Endothelial cell of umbilical vein (primary cell): ENCODE measurements around the gene SPAG17. TPM values are rescaled to one million over a fixed set of nuclear protein-coding genes. Genes with fewer than 3 reads are reported as not detected.

ENCODE experiments used
- BruUV-seq: library from RNA; stranded (reverse); fragments of 400-500 nt; replicated peaks from 2 replicates; lab custom pipeline; 2021; lab: Mats Ljungman, UMichigan
- CTCF ChIA-PET: fragments of 300-600, 350-600 bp; sonication (Branson Sonifier 250); formaldehyde crosslinking; loops from one replicate; lab custom pipeline; 2021; ENCODE audit warnings: antibody characterized with exemption, inconsistent platforms; lab: Charles Lee
- POLR2A ChIA-PET: fragments of 300-600, 350-600 bp; sonication (Branson Sonifier 250); formaldehyde crosslinking; loops from one replicate; lab custom pipeline; 2021; ENCODE audit warnings: antibody characterized with exemption, inconsistent platforms; lab: Charles Lee
- DNase-seq: peaks from one replicate; pipeline ENCODE4 v3.0.0-alpha.2; 2011; ENCODE audit warnings: low read depth, low spot score
- FAIRE-seq: peaks from 2 replicates; lab custom pipeline; 2011; peaks lifted over from hg19 to GRCh38; lab: Jason Lieb, UNC
- H2AFZ ChIP-seq: 2 replicates; pipeline ENCODE4 v1.6.0; 2012; ENCODE audit warnings: low read depth, low read length, control low read depth, inconsistent platforms
- H3K27ac ChIP-seq: 2 replicates; pipeline ENCODE4 v1.5.1; 2011; ENCODE audit warnings: low read depth, mild to moderate bottlenecking, control low read depth, low read length, moderate library complexity; ENCODE audit not compliant: insufficient read depth
- H3K27me3 ChIP-seq, 2 experiments: 2 replicates each; pipeline versions ENCODE4 v1.6.0 to v1.6.1; 2011; ENCODE audit warnings: low read length in 2 of 2, mixed read lengths in 1 of 2; ENCODE audit not compliant: control insufficient read depth in 2 of 2, insufficient read depth in 2 of 2
- H3K36me3 ChIP-seq, 2 experiments: 2 replicates in 1 of 2; 3 replicates in 1 of 2; pipeline ENCODE4 v1.5.1; 2011; ENCODE audit warnings: low read length in 2 of 2, mild to moderate bottlenecking in 1 of 2, moderate library complexity in 1 of 2; ENCODE audit not compliant: control insufficient read depth in 2 of 2, insufficient read depth in 2 of 2; ENCODE audit errors: extremely low read depth in 1 of 2
- H3K4me1 ChIP-seq: 3 replicates; pipeline ENCODE4 v1.5.1; 2011; ENCODE audit warnings: mild to moderate bottlenecking, low read length; ENCODE audit not compliant: control insufficient read depth, insufficient read depth; ENCODE audit errors: extremely low read depth
- H3K4me2 ChIP-seq: 2 replicates; pipeline ENCODE4 v1.6.1; 2011; ENCODE audit warnings: low read length, control low read depth, mixed read lengths; ENCODE audit not compliant: insufficient read depth
- H3K4me3 ChIP-seq, 3 experiments: fragments of 200-600 bp in 1 of 3; sonication (generic), shearing (Covaris generic) in 1 of 3; replicated peaks in 1 of 3; 2 replicates each; pipeline ENCODE4 v1.5.1; 2011 to 2016; ENCODE audit warnings: control low read depth in 3 of 3, low read length in 3 of 3, mild to moderate bottlenecking in 2 of 3, inconsistent platforms in 1 of 3, low read depth in 1 of 3, moderate library complexity in 1 of 3; ENCODE audit not compliant: insufficient read depth in 1 of 3
- H3K79me2 ChIP-seq: 2 replicates; pipeline ENCODE4 v1.6.0; 2012; ENCODE audit warnings: low read length, inconsistent platforms; ENCODE audit not compliant: control insufficient read depth, insufficient read depth
- H3K9ac ChIP-seq: replicated peaks from 2 replicates; pipeline ENCODE3; 2011; ENCODE audit warnings: low read length, control low read depth; ENCODE audit not compliant: insufficient read depth; ENCODE audit errors: extremely low read depth
- H3K9me1 ChIP-seq: replicated peaks from 3 replicates; pipeline ENCODE4 v1.6.0; 2011; ENCODE audit warnings: mild to moderate bottlenecking, low read length; ENCODE audit not compliant: control insufficient read depth, insufficient read depth; ENCODE audit errors: extremely low read depth
- H3K9me3 ChIP-seq: replicated peaks from 2 replicates; pipeline ENCODE4 v1.5.1; 2012; ENCODE audit warnings: low read length, inconsistent platforms; ENCODE audit not compliant: control insufficient read depth, insufficient read depth
- H4K20me1 ChIP-seq: replicated peaks from 2 replicates; pipeline ENCODE3; 2011; ENCODE audit warnings: mild to moderate bottlenecking, low read length; ENCODE audit not compliant: control insufficient read depth, insufficient read depth; ENCODE audit errors: extremely low read depth
- EZH2 ChIP-seq: IDR thresholded peaks from 2 replicates; pipeline ENCODE4 v1.6.1; 2012; ENCODE audit warnings: borderline replicate concordance, low read depth, mild to moderate bottlenecking, moderate library complexity, low read length, inconsistent platforms; ENCODE audit not compliant: severe bottlenecking
- FOS ChIP-seq: IDR thresholded peaks from 2 replicates; pipeline ENCODE4 v1.6.1; 2011; ENCODE audit warnings: mild to moderate bottlenecking, low read length, moderate library complexity, borderline replicate concordance; ENCODE audit not compliant: insufficient read depth
- GATA2 ChIP-seq: IDR thresholded peaks from 2 replicates; pipeline ENCODE4 v1.7.0; 2011; ENCODE audit warnings: low read depth, mild to moderate bottlenecking, moderate library complexity, mixed read lengths, low read length; ENCODE audit not compliant: insufficient read length, insufficient read depth
- JUN ChIP-seq: IDR thresholded peaks from 2 replicates; pipeline ENCODE4 v1.6.1; 2011; ENCODE audit warnings: borderline replicate concordance, low read depth; ENCODE audit not compliant: insufficient read length, insufficient read depth
- MYC ChIP-seq: IDR thresholded peaks from one replicate; pipeline ENCODE4 v1.6.1; 2011; ENCODE audit warnings: mild to moderate bottlenecking, low read depth, low read length
- POLR2A ChIP-seq: IDR thresholded peaks from 2 replicates; pipeline ENCODE4 v1.6.1; 2012; ENCODE audit warnings: low read depth, mild to moderate bottlenecking, control low read depth, low read length
- POLR2AphosphoS5 ChIP-seq: IDR thresholded peaks from 2 replicates; pipeline ENCODE4 v1.6.1; 2012; ENCODE audit warnings: low read depth, mild to moderate bottlenecking, control low read depth, low read length, moderate library complexity; ENCODE audit not compliant: insufficient read depth
- dilution Hi-C: fragments of 300-500 bp; cut with MboI; formaldehyde crosslinking; loops from one replicate; pipeline ENCODE4 v1.15.0; 2019; ENCODE audit warnings: low sequenced_read_pairs; ENCODE audit not compliant: extremely low pct_ligation_motif_present
- intact Hi-C: fragments of 100-400 bp; cut with micrococcal nuclease; formaldehyde crosslinking; loops from one replicate; pipeline ENCODE4 v1.10.0; 2022
- polyA plus RNA-seq, 4 experiments: library from polyadenylated mRNA; depleted of rRNA in 3 of 4; stranded (reverse) in 3 of 4; unstranded in 1 of 4; fragments of >200 nt; gene quantifications; 2 replicates each; pipeline versions ENCODE4 v1.2.1 to v1.2.3, GENCODE V29; 2011 to 2012; ENCODE audit warnings: missing spikeins in 1 of 4
- total RNA-seq: library from RNA; stranded (reverse); gene quantifications from 2 replicates; pipeline ENCODE4 v1.2.3, GENCODE V29; 2021
- TF ChIP-seq, protein P1 (sequence below), 2 donors: IDR thresholded peaks; 1 replicate in 1 of 2; 2 replicates in 1 of 2; pipeline ENCODE4 v1.5.1; 2011; ENCODE audit warnings: low read length in 2 of 2, mild to moderate bottlenecking in 2 of 2, moderate library complexity in 2 of 2, control low read depth in 1 of 2, inconsistent platforms in 1 of 2, low read depth in 1 of 2; ENCODE audit not compliant: insufficient read depth in 1 of 2; ENCODE audit errors: extremely low read depth in 1 of 2
- TF ChIP-seq, protein P2 (sequence below): IDR thresholded peaks from 2 replicates; pipeline ENCODE4 v1.6.1; 2011; ENCODE audit not compliant: insufficient read depth, insufficient read length

SPAG17 gene
- total and polyA plus RNA-seq, 2 donors (not counting 3 experiments of a cell fraction or from before 2014, with no cell fraction given) = not detected

DNA sequence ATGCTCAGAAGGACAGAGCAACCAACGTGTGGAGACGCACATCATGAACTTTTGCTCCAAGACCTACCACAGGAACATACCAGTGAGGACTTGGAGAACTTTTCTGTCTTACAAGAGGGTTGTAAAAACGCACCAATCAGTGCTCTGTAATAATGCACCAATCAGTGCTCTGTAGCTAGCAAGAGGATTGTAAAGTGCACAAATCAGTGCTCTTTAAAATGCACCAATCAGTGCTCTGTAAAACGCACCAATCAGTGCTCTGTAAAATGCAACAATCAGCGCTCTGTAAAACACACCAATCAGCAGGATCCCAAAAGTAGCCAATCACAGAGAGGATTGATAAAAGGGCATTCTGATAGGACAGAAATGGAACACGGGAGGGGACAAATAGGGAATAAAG, 40.4 kb upstream of the SPAG17 start:
- Histone ChIP-seq H3K79me2 (no peaks in the 10 kb centered on the region), H3K27ac (no peak overlapping the region), H3K9me1 (no peaks in the 10 kb centered on the region), H2AFZ (no peak overlapping the region), H3K36me3 (no peaks in the 10 kb centered on the region), H4K20me1 (no peaks in the 10 kb centered on the region), H3K4me1 (no peaks in the 10 kb centered on the region), H3K9ac (no peak overlapping the region), H3K4me3 (no peak overlapping the region), H3K27me3 (no peaks in the 10 kb centered on the region), H3K9me3 (no peaks in the 10 kb centered on the region), H3K4me2 (no peak overlapping the region)
- no peak for DNase-seq
- BruUV-seq = no TSS peak
- ChIA-PET POLR2A (no interaction called here), CTCF (no interaction called here)
- FAIRE-seq = no peak
- dilution Hi-C loops = no loop called here
- intact Hi-C loops = no loop called here
- TF ChIP-seq, protein P1, sequence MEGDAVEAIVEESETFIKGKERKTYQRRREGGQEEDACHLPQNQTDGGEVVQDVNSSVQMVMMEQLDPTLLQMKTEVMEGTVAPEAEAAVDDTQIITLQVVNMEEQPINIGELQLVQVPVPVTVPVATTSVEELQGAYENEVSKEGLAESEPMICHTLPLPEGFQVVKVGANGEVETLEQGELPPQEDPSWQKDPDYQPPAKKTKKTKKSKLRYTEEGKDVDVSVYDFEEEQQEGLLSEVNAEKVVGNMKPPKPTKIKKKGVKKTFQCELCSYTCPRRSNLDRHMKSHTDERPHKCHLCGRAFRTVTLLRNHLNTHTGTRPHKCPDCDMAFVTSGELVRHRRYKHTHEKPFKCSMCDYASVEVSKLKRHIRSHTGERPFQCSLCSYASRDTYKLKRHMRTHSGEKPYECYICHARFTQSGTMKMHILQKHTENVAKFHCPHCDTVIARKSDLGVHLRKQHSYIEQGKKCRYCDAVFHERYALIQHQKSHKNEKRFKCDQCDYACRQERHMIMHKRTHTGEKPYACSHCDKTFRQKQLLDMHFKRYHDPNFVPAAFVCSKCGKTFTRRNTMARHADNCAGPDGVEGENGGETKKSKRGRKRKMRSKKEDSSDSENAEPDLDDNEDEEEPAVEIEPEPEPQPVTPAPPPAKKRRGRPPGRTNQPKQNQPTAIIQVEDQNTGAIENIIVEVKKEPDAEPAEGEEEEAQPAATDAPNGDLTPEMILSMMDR (IDR thresholded peaks at IDR 0.05; ENCODE audit: extremely low read depth in 1 of 2, insufficient read depth in 1 of 2, low read depth in 1 of 2, low read length in 2 of 2) = no peak
- TF ChIP-seq FOS (no peak), GATA2 (no peak), POLR2AphosphoS5 (no peak), POLR2A (no peak), JUN (no peak), MYC (no peak), EZH2 (no peak)
- TF ChIP-seq, protein P2, sequence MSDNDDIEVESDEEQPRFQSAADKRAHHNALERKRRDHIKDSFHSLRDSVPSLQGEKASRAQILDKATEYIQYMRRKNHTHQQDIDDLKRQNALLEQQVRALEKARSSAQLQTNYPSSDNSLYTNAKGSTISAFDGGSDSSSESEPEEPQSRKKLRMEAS = no peak
